Fibroblast of the aortic adventitia (primary cell): ENCODE measurements around the gene NUP160. TPM values are rescaled to one million over a fixed set of nuclear protein-coding genes. Genes with fewer than 3 reads are reported as not detected.
A peak's percentile ranks its signal among the peaks of the same experiment; 100 is the strongest.

Source experiments
- DNase-seq: peaks from one replicate; pipeline ENCODE4 v3.0.0-alpha.2; 2010; ENCODE audit warnings: low read depth
- H3K4me3 ChIP-seq: 2 replicates; pipeline ENCODE4 v1.5.1; 2011; ENCODE audit warnings: low read depth, mild to moderate bottlenecking, control low read depth, low read length, moderate library complexity
- CTCF ChIP-seq: IDR thresholded peaks from 2 replicates; pipeline ENCODE4 v1.5.1; 2011; ENCODE audit warnings: mild to moderate bottlenecking, low read length, control low read depth, inconsistent platforms; ENCODE audit not compliant: insufficient read depth
- total RNA-seq: library from RNA; depleted of rRNA; stranded (reverse); fragments of >200 nt; gene quantifications from 2 replicates; pipeline ENCODE4 v1.2.3, GENCODE V29; 2012; ENCODE audit warnings: low replicate concordance

The NUP160 gene
- total RNA-seq, 1 donor = 41.5 TPM

- no peak overlapping the region for H3K4me3 ChIP-seq
- no peak for TF ChIP-seq CTCF
- DNase-seq = no peak
Measured at GRCh38 chr11:47860536-47860935, 12.4 kb upstream of the NUP160 start.

DNA sequence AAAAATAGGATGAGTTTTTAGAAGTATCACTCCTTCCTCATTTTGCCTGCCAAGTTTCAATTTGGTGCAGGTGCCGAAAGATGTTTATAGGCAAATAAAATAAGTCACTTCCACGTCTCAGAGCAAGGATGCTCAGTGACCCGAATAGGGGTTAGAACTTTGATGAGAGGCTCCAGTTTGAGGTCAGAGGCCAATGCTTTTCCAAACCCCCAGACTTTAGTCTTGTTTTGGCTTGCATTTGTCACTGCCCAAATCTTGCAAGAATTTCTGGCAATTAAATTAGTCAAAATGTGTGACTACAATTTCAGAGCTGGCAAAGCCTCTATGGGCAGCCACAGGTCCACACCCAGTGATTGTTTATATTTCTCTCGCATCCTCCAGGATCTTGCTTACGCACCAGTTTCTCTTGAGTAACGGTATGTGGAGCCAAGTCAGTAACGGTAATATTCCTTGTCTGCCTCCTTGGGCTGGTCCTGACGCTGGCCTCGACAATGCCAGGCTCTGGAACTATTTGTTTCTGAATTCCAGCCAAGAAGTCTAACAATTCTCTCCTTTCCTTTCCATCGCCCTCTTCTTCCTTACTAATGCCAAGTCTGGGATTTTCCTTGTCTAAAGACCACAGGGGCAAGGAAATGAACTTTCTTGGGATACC, 9.9 kb upstream of the NUP160 start:
- no peak for TF ChIP-seq CTCF
- DNase-seq = peak; percentile 95
- no peak overlapping the region for H3K4me3 ChIP-seq

DNA sequence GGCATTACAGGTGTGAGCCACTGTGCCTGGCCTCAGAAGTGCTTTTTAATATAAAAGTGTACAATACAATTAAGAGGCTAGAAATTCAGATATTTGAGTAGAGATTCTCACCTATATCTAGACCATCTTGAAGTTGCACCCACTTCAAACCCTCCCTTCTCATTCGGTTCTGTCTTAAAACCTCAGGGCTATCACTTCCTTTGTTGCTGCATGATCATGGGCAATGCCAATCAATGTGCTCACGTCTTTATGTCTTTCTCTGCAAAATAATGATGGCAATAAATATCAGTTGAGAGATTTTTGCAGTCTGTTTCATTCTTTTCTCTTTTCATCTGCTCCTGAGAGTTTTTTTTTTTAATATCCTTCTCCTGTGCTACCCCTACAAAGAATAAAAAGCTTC, 9.3 kb upstream of the NUP160 start:
- no peak for DNase-seq
- TF ChIP-seq CTCF = no peak
- H3K4me3 ChIP-seq = no peak overlapping the region

DNA sequence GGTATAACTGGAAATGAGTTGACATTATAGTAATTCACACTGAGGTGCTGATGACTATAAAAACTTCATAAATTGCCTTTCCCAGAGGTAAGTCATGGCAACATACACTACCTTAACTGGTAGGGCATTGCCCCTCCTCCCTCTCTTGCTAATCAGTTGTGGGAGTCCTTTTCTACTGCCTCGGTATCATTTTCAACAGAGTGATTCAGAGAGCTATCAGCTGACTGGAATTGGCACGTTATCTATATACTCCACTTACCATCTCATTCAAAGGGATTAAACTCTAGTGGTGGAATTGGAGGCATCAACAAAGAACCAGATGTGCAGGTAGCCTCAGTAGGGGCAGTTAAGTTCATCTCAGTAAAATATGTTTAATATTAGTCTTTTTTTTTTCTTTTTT, 8.0 kb upstream of the NUP160 start:
- no peak overlapping the region for H3K4me3 ChIP-seq
- DNase-seq = peak; percentile 55
- TF ChIP-seq CTCF = no peak

DNA sequence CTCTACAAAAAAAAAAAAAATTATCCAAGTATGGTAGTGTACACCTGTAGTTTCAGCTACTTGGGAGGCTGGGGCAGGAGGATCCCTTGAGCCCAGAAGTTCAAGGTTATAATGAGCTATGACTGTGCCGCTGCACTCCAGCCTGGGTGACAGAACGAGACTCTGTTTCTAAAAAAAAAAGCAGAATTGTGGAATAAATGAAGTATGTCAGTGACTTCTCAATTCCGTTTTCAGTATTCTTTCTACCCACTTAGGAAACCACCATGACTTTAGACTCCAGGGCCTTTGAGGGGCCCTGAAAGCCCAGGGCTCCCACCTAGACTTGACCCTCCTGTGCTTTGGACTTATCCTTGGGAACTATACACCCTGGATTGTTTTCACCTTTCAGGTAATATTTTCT, 6.5 kb upstream of the NUP160 start:
- DNase-seq = no peak
- no peak overlapping the region for H3K4me3 ChIP-seq
- no peak for TF ChIP-seq CTCF

GRCh38 chr11:47852053-47852452, 3.9 kb upstream of the NUP160 start:
- H3K4me3 ChIP-seq = no peak overlapping the region
- no peak for TF ChIP-seq CTCF
- no peak for DNase-seq

- H3K4me3 ChIP-seq = no peak overlapping the region
- TF ChIP-seq CTCF = no peak
- DNase-seq = no peak
Measured at GRCh38 chr11:47850337-47850736, 2.2 kb upstream of the NUP160 start.
